Measurements from ENCODE around the gene TMEM238L.

DNA sequence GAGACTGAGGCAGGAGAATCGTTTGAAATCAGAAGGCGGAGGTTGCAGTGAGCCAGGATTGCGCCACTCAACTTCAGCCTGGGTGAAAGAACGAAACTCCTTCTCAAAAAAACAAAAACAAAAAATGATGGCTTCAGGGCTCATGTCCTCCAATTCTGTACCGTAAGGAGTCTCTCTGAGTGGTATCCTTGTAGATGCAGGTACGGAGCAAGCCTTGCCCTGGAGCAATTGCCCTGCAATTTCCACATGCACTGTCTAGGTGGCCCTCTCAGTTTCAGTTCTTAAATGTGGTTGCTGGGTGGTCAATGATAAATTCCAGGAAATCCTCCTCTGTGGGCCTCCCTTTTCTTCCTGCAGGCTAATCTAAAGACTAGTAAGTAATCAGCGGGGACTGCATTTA is 10.6 kb downstream of the TMEM238L start:
- no peak for TF ChIP-seq CTCF (IDR thresholded peaks at IDR 0.05 in 4 of 5, conservative IDR thresholded peaks at IDR 0.05 in 1 of 5)
- TF ChIP-seq POLR2A (IDR thresholded peaks at IDR 0.05) = no peak

Measured in gastrocnemius medialis (tissue), 4 donors.